GM18502 (cell line): Measurements from ENCODE around the gene PIMREG.

Source experiments
- ATAC-seq: cut with Tn5 transposase; IDR thresholded peaks from one replicate; pipeline ENCODE4 v1.9.1; 2021; ENCODE audit warnings: mild to moderate bottlenecking; ENCODE audit not compliant: unreplicated experiment, poor library complexity

The PIMREG gene

DNA sequence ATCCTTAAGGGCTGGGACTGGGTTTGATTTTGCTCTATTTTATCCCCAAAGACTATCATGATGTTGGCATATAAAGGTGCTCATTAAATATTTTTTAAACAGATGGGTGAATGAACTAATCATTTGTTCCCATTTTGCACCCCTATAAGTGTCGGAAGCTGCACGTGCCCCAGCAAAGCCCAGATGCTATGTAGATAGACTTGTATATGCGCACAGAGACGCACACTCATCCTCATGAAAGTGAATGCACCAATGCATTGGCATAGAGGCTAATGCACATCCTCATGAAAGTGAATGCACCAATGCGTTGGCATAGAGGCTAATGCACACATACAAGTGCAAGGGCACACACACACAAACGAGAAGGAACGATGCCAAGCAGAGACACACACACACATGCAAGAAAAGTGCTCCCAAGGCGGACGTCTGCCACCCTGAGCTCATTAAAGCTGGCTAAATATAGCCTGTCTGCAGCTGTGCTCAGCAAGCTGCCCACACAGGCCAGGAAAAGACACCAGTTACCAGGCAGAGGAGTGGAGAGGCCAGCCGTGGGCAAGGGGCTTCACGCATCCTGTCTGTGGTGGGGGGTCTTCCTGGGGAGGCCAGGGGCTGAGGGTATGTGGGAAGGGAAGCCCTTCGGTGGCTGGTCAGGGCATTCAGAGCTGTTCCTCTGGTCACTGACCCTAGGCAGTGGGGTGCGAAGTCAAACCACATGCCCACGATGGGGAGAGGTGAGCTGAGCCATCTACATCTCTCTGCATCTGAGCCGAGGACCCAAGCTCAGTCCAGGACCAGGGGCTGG is 52.6 kb downstream of the PIMREG start:
- ATAC-seq = no peak

- no peak for ATAC-seq
Measured at GRCh38 chr17:6497496-6498221, 53.4 kb downstream of the PIMREG start.

DNA sequence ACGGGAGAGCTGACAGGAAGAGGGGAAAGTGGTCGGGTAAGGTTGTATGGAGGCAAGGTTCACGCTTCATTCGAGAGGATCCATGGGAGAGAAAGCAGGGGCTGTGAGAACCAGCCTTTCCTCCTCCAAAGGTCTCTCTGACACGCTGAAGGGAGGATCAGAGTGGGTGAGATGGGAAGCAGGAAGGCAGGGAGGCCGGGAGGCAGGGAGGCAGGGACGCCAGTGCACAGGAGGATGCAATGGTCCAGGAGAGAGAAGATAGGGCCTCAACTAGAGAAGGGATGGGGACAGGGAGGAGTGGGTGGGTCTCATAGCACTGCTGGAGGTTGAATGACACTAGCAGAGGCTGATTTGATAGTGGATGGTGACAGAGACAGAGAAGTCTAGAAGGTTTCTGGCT is 54.1 kb downstream of the PIMREG start:
- ATAC-seq = no peak

- no peak for ATAC-seq
Measured at GRCh38 chr17:6498901-6499540, 54.8 kb downstream of the PIMREG start.
